ENCODE measurements around the gene ILK.

Gene ILK

GRCh38 chr11:6633422-6634408, 30.1 kb downstream of the ILK start:
- Histone ChIP-seq H3K9ac (ENCODE audit: low read depth, low read length) (no peak overlapping the region), H3K27me3 (ENCODE audit: control insufficient read depth, insufficient read depth, low read length) (peaks cover 30% of the 10 kb centered on the region), H3K27ac (ENCODE audit: low read depth, low read length) (no peak overlapping the region), H3K4me3 (ENCODE audit: low read depth, low read length) (no peak overlapping the region), H3K4me1 (ENCODE audit: control insufficient read depth, insufficient read depth, low read length) (no peaks in the 10 kb centered on the region), H3K9me3 (ENCODE audit: control insufficient read depth, insufficient read depth, low read length) (no peaks in the 10 kb centered on the region), H3K36me3 (ENCODE audit: control insufficient read depth, insufficient read depth, low read length) (no peaks in the 10 kb centered on the region)

- no peaks in the 10 kb centered on the region for H3K4me1 ChIP-seq (ENCODE audit: control insufficient read depth, insufficient read depth, low read length)
- H3K27me3 ChIP-seq (ENCODE audit: control insufficient read depth, insufficient read depth, low read length) = peaks cover 25% of the 10 kb centered on the region
- H3K9ac ChIP-seq (ENCODE audit: low read depth, low read length) = no peak overlapping the region
- H3K4me3 ChIP-seq (ENCODE audit: low read depth, low read length) = no peak overlapping the region
- peaks cover 2% of the 10 kb centered on the region; the same call in 1 of the 2 replicates for H3K36me3 ChIP-seq (ENCODE audit: control insufficient read depth, insufficient read depth, low read length)
- H3K9me3 ChIP-seq (ENCODE audit: control insufficient read depth, insufficient read depth, low read length) = no peaks in the 10 kb centered on the region
- H3K27ac ChIP-seq (ENCODE audit: low read depth, low read length) = no peak overlapping the region
These were observed 31.0 kb downstream of the ILK start for GRCh38 chr11:6634534-6634933.

- H3K4me3 ChIP-seq (ENCODE audit: low read depth, low read length) = no peak overlapping the region
- peaks cover 7% of the 10 kb centered on the region; the same call in 1 of the 2 replicates for H3K36me3 ChIP-seq (ENCODE audit: control insufficient read depth, insufficient read depth, low read length)
- no peak overlapping the region for H3K27ac ChIP-seq (ENCODE audit: low read depth, low read length)
- no peak overlapping the region for H3K9ac ChIP-seq (ENCODE audit: low read depth, low read length)
- no peaks in the 10 kb centered on the region for H3K9me3 ChIP-seq (ENCODE audit: control insufficient read depth, insufficient read depth, low read length)
- peaks cover 17% of the 10 kb centered on the region for H3K27me3 ChIP-seq (ENCODE audit: control insufficient read depth, insufficient read depth, low read length)
- H3K4me1 ChIP-seq (ENCODE audit: control insufficient read depth, insufficient read depth, low read length) = no peaks in the 10 kb centered on the region
These were observed 31.7 kb downstream of the ILK start for GRCh38 chr11:6635082-6635932.

- peaks cover 11% of the 10 kb centered on the region; the same call in 1 of the 2 replicates for H3K36me3 ChIP-seq (ENCODE audit: control insufficient read depth, insufficient read depth, low read length)
- H3K4me1 ChIP-seq (ENCODE audit: control insufficient read depth, insufficient read depth, low read length) = no peaks in the 10 kb centered on the region
- H3K9me3 ChIP-seq (ENCODE audit: control insufficient read depth, insufficient read depth, low read length) = no peaks in the 10 kb centered on the region
- no peak overlapping the region for H3K9ac ChIP-seq (ENCODE audit: low read depth, low read length)
- no peak overlapping the region for H3K27ac ChIP-seq (ENCODE audit: low read depth, low read length)
- H3K4me3 ChIP-seq (ENCODE audit: low read depth, low read length) = no peak overlapping the region
- peaks cover 5% of the 10 kb centered on the region for H3K27me3 ChIP-seq (ENCODE audit: control insufficient read depth, insufficient read depth, low read length)
These were observed 32.9 kb downstream of the ILK start for GRCh38 chr11:6636480-6636879.

- H3K9me3 ChIP-seq (ENCODE audit: control insufficient read depth, insufficient read depth, low read length) = no peaks in the 10 kb centered on the region
- H3K36me3 ChIP-seq (ENCODE audit: control insufficient read depth, insufficient read depth, low read length) = peaks cover 11% of the 10 kb centered on the region; the same call in 1 of the 2 replicates
- no peak overlapping the region for H3K4me3 ChIP-seq (ENCODE audit: low read depth, low read length)
- H3K27me3 ChIP-seq (ENCODE audit: control insufficient read depth, insufficient read depth, low read length) = no peaks in the 10 kb centered on the region
- H3K27ac ChIP-seq (ENCODE audit: low read depth, low read length) = no peak overlapping the region
- H3K4me1 ChIP-seq (ENCODE audit: control insufficient read depth, insufficient read depth, low read length) = no peaks in the 10 kb centered on the region
- no peak overlapping the region for H3K9ac ChIP-seq (ENCODE audit: low read depth, low read length)
These were observed 34.3 kb downstream of the ILK start for GRCh38 chr11:6637871-6638270.

GRCh38 chr11:6638429-6638828, 34.9 kb downstream of the ILK start:
- Histone ChIP-seq H3K9me3 (ENCODE audit: control insufficient read depth, insufficient read depth, low read length) (no peaks in the 10 kb centered on the region), H3K27me3 (ENCODE audit: control insufficient read depth, insufficient read depth, low read length) (no peaks in the 10 kb centered on the region), H3K4me1 (ENCODE audit: control insufficient read depth, insufficient read depth, low read length) (no peaks in the 10 kb centered on the region), H3K4me3 (ENCODE audit: low read depth, low read length) (no peak overlapping the region), H3K27ac (ENCODE audit: low read depth, low read length) (no peak overlapping the region), H3K36me3 (ENCODE audit: control insufficient read depth, insufficient read depth, low read length) (peaks cover 11% of the 10 kb centered on the region; the same call in 1 of the 2 replicates), H3K9ac (ENCODE audit: low read depth, low read length) (no peak overlapping the region)

- H3K9me3 ChIP-seq (ENCODE audit: control insufficient read depth, insufficient read depth, low read length) = no peaks in the 10 kb centered on the region
- no peak overlapping the region for H3K9ac ChIP-seq (ENCODE audit: low read depth, low read length)
- no peaks in the 10 kb centered on the region for H3K27me3 ChIP-seq (ENCODE audit: control insufficient read depth, insufficient read depth, low read length)
- no peaks in the 10 kb centered on the region for H3K4me1 ChIP-seq (ENCODE audit: control insufficient read depth, insufficient read depth, low read length)
- H3K36me3 ChIP-seq (ENCODE audit: control insufficient read depth, insufficient read depth, low read length) = peaks cover 11% of the 10 kb centered on the region; the same call in 1 of the 2 replicates
- no peak overlapping the region for H3K27ac ChIP-seq (ENCODE audit: low read depth, low read length)
- H3K4me3 ChIP-seq (ENCODE audit: low read depth, low read length) = no peak overlapping the region
These were observed 36.7 kb downstream of the ILK start for GRCh38 chr11:6640036-6640984.

GRCh38 chr11:6640985-6641701, 37.6 kb downstream of the ILK start:
- H3K27me3 ChIP-seq (ENCODE audit: control insufficient read depth, insufficient read depth, low read length) = no peaks in the 10 kb centered on the region

GRCh38 chr11:6642957-6643356, 39.4 kb downstream of the ILK start:
- H3K9me3 ChIP-seq (ENCODE audit: control insufficient read depth, insufficient read depth, low read length) = no peaks in the 10 kb centered on the region

More at GRCh38 chr11:6640985-6641701, 37.6 kb downstream of the ILK start:
- H3K9ac ChIP-seq (ENCODE audit: low read depth, low read length) = no peak overlapping the region
- no peaks in the 10 kb centered on the region for H3K4me1 ChIP-seq (ENCODE audit: control insufficient read depth, insufficient read depth, low read length)
- no peak overlapping the region for H3K27ac ChIP-seq (ENCODE audit: low read depth, low read length)
- no peaks in the 10 kb centered on the region for H3K9me3 ChIP-seq (ENCODE audit: control insufficient read depth, insufficient read depth, low read length)
- no peak overlapping the region for H3K4me3 ChIP-seq (ENCODE audit: low read depth, low read length)
- H3K36me3 ChIP-seq (ENCODE audit: control insufficient read depth, insufficient read depth, low read length) = peaks cover 11% of the 10 kb centered on the region; the same call in 1 of the 2 replicates

More at GRCh38 chr11:6642957-6643356, 39.4 kb downstream of the ILK start:
- Histone ChIP-seq H3K36me3 (ENCODE audit: control insufficient read depth, insufficient read depth, low read length) (peaks cover 11% of the 10 kb centered on the region; the same call in 1 of the 2 replicates), H3K9ac (ENCODE audit: low read depth, low read length) (no peak overlapping the region), H3K27me3 (ENCODE audit: control insufficient read depth, insufficient read depth, low read length) (no peaks in the 10 kb centered on the region), H3K4me3 (ENCODE audit: low read depth, low read length) (no peak overlapping the region), H3K4me1 (ENCODE audit: control insufficient read depth, insufficient read depth, low read length) (peaks cover 15% of the 10 kb centered on the region), H3K27ac (ENCODE audit: low read depth, low read length) (no peak overlapping the region)
